Measurements from ENCODE around the gene CYB561.

DNA sequence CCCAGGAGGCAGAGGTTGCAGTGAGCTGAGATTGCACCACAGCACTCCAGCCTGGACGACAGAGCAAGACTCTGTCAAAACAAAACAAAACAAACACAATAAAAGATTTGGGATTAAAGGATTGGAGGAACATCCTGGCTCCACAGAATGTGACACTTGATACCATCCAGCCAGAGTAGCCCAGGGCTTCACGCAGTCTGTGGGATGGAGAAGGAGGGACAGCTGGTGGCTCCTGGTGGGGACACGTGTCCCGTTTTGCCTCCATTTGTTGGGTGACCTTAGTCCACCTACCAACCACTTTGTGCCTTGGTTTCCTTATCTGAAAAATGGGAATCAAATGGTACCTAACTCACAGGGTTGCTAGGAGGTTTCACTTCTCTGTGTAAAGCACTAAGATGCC is 12.4 kb upstream of the CYB561 start:
- TF ChIP-seq, protein P1, sequence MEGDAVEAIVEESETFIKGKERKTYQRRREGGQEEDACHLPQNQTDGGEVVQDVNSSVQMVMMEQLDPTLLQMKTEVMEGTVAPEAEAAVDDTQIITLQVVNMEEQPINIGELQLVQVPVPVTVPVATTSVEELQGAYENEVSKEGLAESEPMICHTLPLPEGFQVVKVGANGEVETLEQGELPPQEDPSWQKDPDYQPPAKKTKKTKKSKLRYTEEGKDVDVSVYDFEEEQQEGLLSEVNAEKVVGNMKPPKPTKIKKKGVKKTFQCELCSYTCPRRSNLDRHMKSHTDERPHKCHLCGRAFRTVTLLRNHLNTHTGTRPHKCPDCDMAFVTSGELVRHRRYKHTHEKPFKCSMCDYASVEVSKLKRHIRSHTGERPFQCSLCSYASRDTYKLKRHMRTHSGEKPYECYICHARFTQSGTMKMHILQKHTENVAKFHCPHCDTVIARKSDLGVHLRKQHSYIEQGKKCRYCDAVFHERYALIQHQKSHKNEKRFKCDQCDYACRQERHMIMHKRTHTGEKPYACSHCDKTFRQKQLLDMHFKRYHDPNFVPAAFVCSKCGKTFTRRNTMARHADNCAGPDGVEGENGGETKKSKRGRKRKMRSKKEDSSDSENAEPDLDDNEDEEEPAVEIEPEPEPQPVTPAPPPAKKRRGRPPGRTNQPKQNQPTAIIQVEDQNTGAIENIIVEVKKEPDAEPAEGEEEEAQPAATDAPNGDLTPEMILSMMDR (IDR thresholded peaks at IDR 0.05): no peak
- no peak for TF ChIP-seq ZFX (IDR thresholded peaks at IDR 0.05; ENCODE audit: borderline replicate concordance)
